ENCODE results near the gene KRCC1. TPM values are rescaled to one million over a fixed set of nuclear protein-coding genes. Genes with fewer than 3 reads are reported as not detected.

The KRCC1 gene
- total and polyA plus RNA-seq, 7 experiments from 2014 or later: 7.1 to 33.9 (median 29.3) TPM

GRCh38 chr2:88060907-88061275, 5.3 kb upstream of the KRCC1 start:
- peaks cover 0 to 2% (median 0%) of the 10 kb centered on the region in 11 donors for H3K9me3 Mint-ChIP-seq
- H3K36me3 ChIP-seq (ENCODE audit: control insufficient read depth in 2 of 3, insufficient read depth in 3 of 3, low read length in 3 of 3): no peaks in the 10 kb centered on the region
- POLR2A ChIA-PET: interaction anchor here (0.6 to 1.8 kb wide), 4 partner anchors 11 to 109 kb away, joined by 3 to 6 read pairs (median 4); partner anchors contain the start of genes RNU2-63P and THNSL2

GRCh38 chr2:88059979-88060906, 4.7 kb upstream of the KRCC1 start:
- Histone ChIP-seq H3K4me1 (ENCODE audit: control insufficient read depth in 2 of 2, insufficient read depth in 2 of 2, low read length in 2 of 2) (peaks cover 5 to 6% of the 10 kb centered on the region in 2 donors), H3K36me3 (ENCODE audit: control insufficient read depth in 2 of 3, insufficient read depth in 3 of 3, low read length in 3 of 3) (no peaks in the 10 kb centered on the region), H3K4me3 (ENCODE audit: low read length) (no peak overlapping the region), H3K9me3 (ENCODE audit: control insufficient read depth in 2 of 3, low read length in 3 of 3) (no peaks in the 10 kb centered on the region), H3K27me3 (ENCODE audit: control insufficient read depth in 2 of 2, insufficient read depth in 2 of 2, low read length in 2 of 2) (no peaks in the 10 kb centered on the region), H3K27ac (ENCODE audit: low read depth, low read length) (no peak overlapping the region)
- Mint-ChIP-seq H3K36me3 (peaks cover 0 to under 1% (median 0%) of the 10 kb centered on the region in 5 donors), H3K4me1 (peaks cover 11 to 34% (median 22%) of the 10 kb centered on the region in 7 donors), H3K27ac (no peak overlapping the region), H3K9me3 (peaks cover 0 to 2% (median 0%) of the 10 kb centered on the region in 11 donors), H3K4me3 (no peak overlapping the region), H3K27me3 (peaks cover 0 to 3% (median 0%) of the 10 kb centered on the region in 5 donors)
- ChIA-PET POLR2A (interaction anchor here (0.6 to 1.8 kb wide), 4 partner anchors 10 to 110 kb away, joined by 3 to 6 read pairs (median 4); partner anchors contain the start of genes RNU2-63P and THNSL2), CTCF (interaction anchor here (0.6 to 4.9 kb wide), 22 partner anchors 9 to 114 kb away, joined by 3 to 115 read pairs (median 5); no protein-coding TSS in a partner anchor)
- intact Hi-C loops (cut with micrococcal nuclease): loop anchor here (1.0 to 10.0 kb wide), 5 partner anchors 100 to 1498 kb away; partner anchors contain the start of genes CHMP3 (in 1 of the 2) and EIF2AK3 (in 1 of the 2)
- DNase-seq (peak in 7 of 9 donors; percentile 30 to 66 (median 55)), ATAC-seq (peak; percentile 43)

More at GRCh38 chr2:88060907-88061275, 5.3 kb upstream of the KRCC1 start:
- no peak overlapping the region for H3K4me3 ChIP-seq (ENCODE audit: low read length)
- CTCF ChIA-PET: interaction anchor here (0.6 to 4.9 kb wide), 20 partner anchors 8 to 107 kb away, joined by 3 to 115 read pairs (median 5); no protein-coding TSS in a partner anchor
- Mint-ChIP-seq H3K27me3 (peaks cover 0 to 3% (median 0%) of the 10 kb centered on the region in 5 donors), H3K4me3 (no peak overlapping the region), H3K27ac (peak overlapping the region in 1 of 9 donors; percentile 69), H3K4me1 (peaks cover 9 to 31% (median 19%) of the 10 kb centered on the region in 7 donors), H3K36me3 (no peaks in the 10 kb centered on the region)
- DNase-seq (no peak), ATAC-seq (no peak)
- H3K27ac ChIP-seq (ENCODE audit: low read depth, low read length): no peak overlapping the region
- H3K4me1 ChIP-seq (ENCODE audit: control insufficient read depth in 2 of 2, insufficient read depth in 2 of 2, low read length in 2 of 2): peaks cover 5% of the 10 kb centered on the region in 2 donors
- intact Hi-C loops (cut with micrococcal nuclease): loop anchor here (1.0 to 5.0 kb wide), 3 partner anchors 99 to 611 kb away; no protein-coding TSS in a partner anchor
- no peaks in the 10 kb centered on the region for H3K9me3 ChIP-seq (ENCODE audit: control insufficient read depth in 2 of 3, low read length in 3 of 3)
- no peaks in the 10 kb centered on the region for H3K27me3 ChIP-seq (ENCODE audit: control insufficient read depth in 2 of 2, insufficient read depth in 2 of 2, low read length in 2 of 2)

- Histone ChIP-seq H3K9me3 (ENCODE audit: control insufficient read depth in 2 of 3, low read length in 3 of 3) (no peaks in the 10 kb centered on the region), H3K4me1 (ENCODE audit: control insufficient read depth in 2 of 2, insufficient read depth in 2 of 2, low read length in 2 of 2) (peaks cover 13 to 19% of the 10 kb centered on the region in 2 donors), H3K4me3 (ENCODE audit: low read length) (no peak overlapping the region), H3K27ac (ENCODE audit: low read depth, low read length) (no peak overlapping the region), H3K36me3 (ENCODE audit: control insufficient read depth in 2 of 3, insufficient read depth in 3 of 3, low read length in 3 of 3) (no peaks in the 10 kb centered on the region), H3K27me3 (ENCODE audit: control insufficient read depth in 2 of 2, insufficient read depth in 2 of 2, low read length in 2 of 2) (no peaks in the 10 kb centered on the region)
- Mint-ChIP-seq H3K4me1 (peaks cover 30 to 55% (median 40%) of the 10 kb centered on the region in 7 donors), H3K27ac (peak overlapping the region in 4 of 9 donors; percentile 23 to 89 (median 66)), H3K4me3 (peak overlapping the region in 1 of 10 donors; percentile 34), H3K36me3 (peaks cover 0 to 12% (median 0%) of the 10 kb centered on the region in 5 donors), H3K9me3 (peaks cover 0 to 2% (median 0%) of the 10 kb centered on the region in 11 donors), H3K27me3 (no peaks in the 10 kb centered on the region)
- POLR2A ChIA-PET: no interaction called here
- CTCF ChIA-PET: interaction anchor here (4.9 kb wide), 1 partner anchor 102 kb away, joined by 115 read pairs; no protein-coding TSS in a partner anchor
- intact Hi-C loops (cut with micrococcal nuclease): loop anchor here (5.0 to 10.0 kb wide), 2 partner anchors 567 to 1496 kb away; partner anchors contain the start of genes CHMP3 (in 1 of the 2) and EIF2AK3 (in 1 of the 2)
- ATAC-seq (no peak), DNase-seq (no peak)
These were observed 2.6 kb upstream of the KRCC1 start for GRCh38 chr2:88058191-88058590.

GRCh38 chr2:88057437-88057844, 1.9 kb upstream of the KRCC1 start:
- ATAC-seq: no peak

DNA sequence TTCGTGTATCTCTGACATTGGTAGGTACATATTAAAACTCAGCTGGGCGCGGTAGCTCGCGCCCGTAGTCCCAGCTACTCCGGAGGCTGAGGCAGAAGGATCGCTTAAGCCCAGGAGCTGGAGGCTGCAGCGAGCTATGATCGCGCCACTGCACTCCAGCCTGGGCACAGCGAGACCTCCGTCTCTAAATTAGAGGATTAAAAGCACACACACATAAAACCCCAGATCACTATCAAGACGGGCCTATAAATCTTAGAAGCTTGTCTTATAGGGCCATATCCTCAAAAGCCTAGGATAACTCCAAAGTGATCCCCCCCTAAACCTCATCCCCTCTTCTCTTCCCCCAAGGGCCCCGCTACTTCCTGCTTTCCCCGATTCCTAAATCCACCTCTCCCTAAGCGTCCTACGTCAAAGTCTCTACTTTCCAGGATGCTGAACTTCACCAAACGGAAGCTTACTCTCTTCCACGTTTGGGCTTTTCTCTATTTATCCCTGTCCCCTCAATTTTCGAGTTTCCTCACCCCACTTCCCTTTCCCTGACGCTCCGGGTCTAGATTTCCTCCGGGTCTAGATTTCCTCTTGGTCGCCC, 707 bp downstream of the KRCC1 start:
- ATAC-seq (no peak), DNase-seq (peak in 3 of 9 donors; percentile 11 to 13 (median 13))
- Histone ChIP-seq H3K4me3 (ENCODE audit: low read length) (peak overlapping the region; percentile 75), H3K4me1 (ENCODE audit: control insufficient read depth in 2 of 2, insufficient read depth in 2 of 2, low read length in 2 of 2) (peaks cover 13 to 26% of the 10 kb centered on the region in 2 donors), H3K36me3 (ENCODE audit: control insufficient read depth in 2 of 3, insufficient read depth in 3 of 3, low read length in 3 of 3) (no peaks in the 10 kb centered on the region), H3K9me3 (ENCODE audit: control insufficient read depth in 2 of 3, low read length in 3 of 3) (no peaks in the 10 kb centered on the region), H3K27ac (ENCODE audit: low read depth, low read length) (peak overlapping the region; percentile 96), H3K27me3 (ENCODE audit: control insufficient read depth in 2 of 2, insufficient read depth in 2 of 2, low read length in 2 of 2) (no peaks in the 10 kb centered on the region)
- CTCF ChIA-PET: interaction anchor here (1.2 kb wide), 1 partner anchor 105 kb away, joined by 5 read pairs; no protein-coding TSS in a partner anchor
- POLR2A ChIA-PET: interaction anchor here (0.7 to 1.0 kb wide), 6 partner anchors 13 to 39 kb away, joined by 3 to 6 read pairs (median 3); partner anchors contain the start of genes RNU2-63P and SMYD1
- H3K4me3 Mint-ChIP-seq: peak overlapping the region; percentile 89 to 97 (median 92)
- intact Hi-C loops (cut with micrococcal nuclease): loop anchor here (1.0 to 10.0 kb wide), 5 partner anchors 39 to 1860 kb away; partner anchors contain the start of genes RNU2-63P (in 2 of the 2), RPIA (in 2 of the 2), CHMP3 (in 1 of the 2) and EIF2AK3 (in 1 of the 2)
- peaks cover 0 to 18% (median 4%) of the 10 kb centered on the region in 5 donors for H3K36me3 Mint-ChIP-seq
- peaks cover 33 to 69% (median 58%) of the 10 kb centered on the region in 7 donors for H3K4me1 Mint-ChIP-seq
- peaks cover 0 to 2% (median 0%) of the 10 kb centered on the region in 11 donors for H3K9me3 Mint-ChIP-seq
- no peaks in the 10 kb centered on the region for H3K27me3 Mint-ChIP-seq
- peak overlapping the region; percentile 91 to 100 (median 97) for H3K27ac Mint-ChIP-seq

More at GRCh38 chr2:88057437-88057844, 1.9 kb upstream of the KRCC1 start:
- intact Hi-C loops (cut with micrococcal nuclease): loop anchor here (5.0 to 10.0 kb wide), 2 partner anchors 567 to 1495 kb away; partner anchors contain the start of genes CHMP3 (in 1 of the 2) and EIF2AK3 (in 1 of the 2)
- peaks cover 0 to 16% (median 0%) of the 10 kb centered on the region in 5 donors for H3K36me3 Mint-ChIP-seq
- Histone ChIP-seq H3K36me3 (ENCODE audit: control insufficient read depth in 2 of 3, insufficient read depth in 3 of 3, low read length in 3 of 3) (no peaks in the 10 kb centered on the region), H3K4me3 (ENCODE audit: low read length) (no peak overlapping the region), H3K9me3 (ENCODE audit: control insufficient read depth in 2 of 3, low read length in 3 of 3) (no peaks in the 10 kb centered on the region), H3K4me1 (ENCODE audit: control insufficient read depth in 2 of 2, insufficient read depth in 2 of 2, low read length in 2 of 2) (peaks cover 13 to 26% of the 10 kb centered on the region in 2 donors), H3K27ac (ENCODE audit: low read depth, low read length) (no peak overlapping the region), H3K27me3 (ENCODE audit: control insufficient read depth in 2 of 2, insufficient read depth in 2 of 2, low read length in 2 of 2) (no peaks in the 10 kb centered on the region)
- peaks cover 0 to 1% (median 0%) of the 10 kb centered on the region in 11 donors for H3K9me3 Mint-ChIP-seq
- CTCF ChIA-PET: no interaction called here
- DNase-seq: no peak
- H3K4me1 Mint-ChIP-seq: peaks cover 33 to 62% (median 48%) of the 10 kb centered on the region in 7 donors
- H3K27ac Mint-ChIP-seq: peak overlapping the region in 4 of 9 donors; percentile 2 to 100 (median 68)
- peak overlapping the region in 6 of 10 donors; percentile 3 to 90 (median 30) for H3K4me3 Mint-ChIP-seq
- POLR2A ChIA-PET: no interaction called here
- no peaks in the 10 kb centered on the region for H3K27me3 Mint-ChIP-seq
